SK-N-SH treated with all-trans-retinoic acid at 6 μM for 48 hours (cell line): Measurements from ENCODE around the gene DDX42.

Experiments used
- ARNTL ChIP-seq: fragments of 450-650 bp; formaldehyde crosslinking; IDR thresholded peaks from 2 replicates; pipeline ENCODE4 v1.5.0; 2020; ENCODE audit warnings: low read depth, mild to moderate bottlenecking, moderate library complexity, borderline replicate concordance
- ESRRG ChIP-seq: fragments of 250-450 bp; sonication (Bioruptor Pico); IDR thresholded peaks from 2 replicates; pipeline ENCODE4 v1.6.1; 2021; ENCODE audit warnings: mild to moderate bottlenecking
- ISL1 ChIP-seq: fragments of 250-450 bp; sonication (Bioruptor Pico); IDR thresholded peaks from 2 replicates; pipeline ENCODE4 v2.1.2; 2022; ENCODE audit warnings: mild to moderate bottlenecking, moderate library complexity
- RARB ChIP-seq: fragments of 250-450 bp; sonication (Bioruptor Pico); IDR thresholded peaks from 2 replicates; pipeline ENCODE4 v1.8.0; 2021; ENCODE audit warnings: mild to moderate bottlenecking, moderate library complexity
- TSHZ2 ChIP-seq: fragments of 250-450 bp; sonication (Bioruptor Pico); IDR thresholded peaks from 2 replicates; pipeline ENCODE4 v1.5.0; 2020; ENCODE audit warnings: mild to moderate bottlenecking, moderate library complexity
- ZC3H10 ChIP-seq: fragments of 250-450 bp; sonication (Bioruptor Pico); IDR thresholded peaks from 2 replicates; pipeline ENCODE4 v1.5.1; 2021; ENCODE audit warnings: mild to moderate bottlenecking, moderate library complexity
- ZFP3 ChIP-seq: fragments of 250-450 bp; sonication (Bioruptor Pico); IDR thresholded peaks from 2 replicates; pipeline ENCODE4 v1.5.0; 2020; ENCODE audit warnings: mild to moderate bottlenecking, moderate library complexity
- ZFP30 ChIP-seq: fragments of 450-650 bp; formaldehyde crosslinking; IDR thresholded peaks from 2 replicates; pipeline ENCODE4 v1.5.0; 2022; ENCODE audit warnings: mild to moderate bottlenecking, moderate library complexity
- TF ChIP-seq, protein P1 (sequence below): fragments of 250-450 bp; sonication (Bioruptor Pico); IDR thresholded peaks from 2 replicates; pipeline ENCODE4 v1.8.0; 2021; ENCODE audit warnings: low read depth, mild to moderate bottlenecking, moderate library complexity, borderline replicate concordance
- TF ChIP-seq, protein P2 (sequence below): fragments of 250-450 bp; sonication (Bioruptor Pico); IDR thresholded peaks from 2 replicates; pipeline ENCODE4 v1.8.0; 2020; ENCODE audit warnings: mild to moderate bottlenecking, moderate library complexity, borderline replicate concordance

- TF ChIP-seq, protein P1, sequence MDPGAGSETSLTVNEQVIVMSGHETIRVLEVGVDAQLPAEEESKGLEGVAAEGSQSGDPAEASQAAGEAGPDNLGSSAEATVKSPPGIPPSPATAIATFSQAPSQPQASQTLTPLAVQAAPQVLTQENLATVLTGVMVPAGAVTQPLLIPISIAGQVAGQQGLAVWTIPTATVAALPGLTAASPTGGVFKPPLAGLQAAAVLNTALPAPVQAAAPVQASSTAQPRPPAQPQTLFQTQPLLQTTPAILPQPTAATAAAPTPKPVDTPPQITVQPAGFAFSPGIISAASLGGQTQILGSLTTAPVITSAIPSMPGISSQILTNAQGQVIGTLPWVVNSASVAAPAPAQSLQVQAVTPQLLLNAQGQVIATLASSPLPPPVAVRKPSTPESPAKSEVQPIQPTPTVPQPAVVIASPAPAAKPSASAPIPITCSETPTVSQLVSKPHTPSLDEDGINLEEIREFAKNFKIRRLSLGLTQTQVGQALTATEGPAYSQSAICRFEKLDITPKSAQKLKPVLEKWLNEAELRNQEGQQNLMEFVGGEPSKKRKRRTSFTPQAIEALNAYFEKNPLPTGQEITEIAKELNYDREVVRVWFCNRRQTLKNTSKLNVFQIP (CRISPR knock-in tag) = no peak
- TF ChIP-seq ESRRG (no peak), ZFP30 (CRISPR knock-in tag) (no peak), ZC3H10 (CRISPR knock-in tag) (no peak), ZFP3 (CRISPR knock-in tag) (no peak), ARNTL (CRISPR knock-in tag) (no peak), ISL1 (no peak), RARB (CRISPR knock-in tag) (no peak), TSHZ2 (CRISPR knock-in tag) (no peak)
- TF ChIP-seq, protein P2, sequence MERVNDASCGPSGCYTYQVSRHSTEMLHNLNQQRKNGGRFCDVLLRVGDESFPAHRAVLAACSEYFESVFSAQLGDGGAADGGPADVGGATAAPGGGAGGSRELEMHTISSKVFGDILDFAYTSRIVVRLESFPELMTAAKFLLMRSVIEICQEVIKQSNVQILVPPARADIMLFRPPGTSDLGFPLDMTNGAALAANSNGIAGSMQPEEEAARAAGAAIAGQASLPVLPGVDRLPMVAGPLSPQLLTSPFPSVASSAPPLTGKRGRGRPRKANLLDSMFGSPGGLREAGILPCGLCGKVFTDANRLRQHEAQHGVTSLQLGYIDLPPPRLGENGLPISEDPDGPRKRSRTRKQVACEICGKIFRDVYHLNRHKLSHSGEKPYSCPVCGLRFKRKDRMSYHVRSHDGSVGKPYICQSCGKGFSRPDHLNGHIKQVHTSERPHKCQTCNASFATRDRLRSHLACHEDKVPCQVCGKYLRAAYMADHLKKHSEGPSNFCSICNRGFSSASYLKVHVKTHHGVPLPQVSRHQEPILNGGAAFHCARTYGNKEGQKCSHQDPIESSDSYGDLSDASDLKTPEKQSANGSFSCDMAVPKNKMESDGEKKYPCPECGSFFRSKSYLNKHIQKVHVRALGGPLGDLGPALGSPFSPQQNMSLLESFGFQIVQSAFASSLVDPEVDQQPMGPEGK (CRISPR knock-in tag) = no peak
These were observed 73.7 kb downstream of the DDX42 start for GRCh38 chr17:63847525-63848249.
